ENCODE results near the gene PIK3R4.

DNA sequence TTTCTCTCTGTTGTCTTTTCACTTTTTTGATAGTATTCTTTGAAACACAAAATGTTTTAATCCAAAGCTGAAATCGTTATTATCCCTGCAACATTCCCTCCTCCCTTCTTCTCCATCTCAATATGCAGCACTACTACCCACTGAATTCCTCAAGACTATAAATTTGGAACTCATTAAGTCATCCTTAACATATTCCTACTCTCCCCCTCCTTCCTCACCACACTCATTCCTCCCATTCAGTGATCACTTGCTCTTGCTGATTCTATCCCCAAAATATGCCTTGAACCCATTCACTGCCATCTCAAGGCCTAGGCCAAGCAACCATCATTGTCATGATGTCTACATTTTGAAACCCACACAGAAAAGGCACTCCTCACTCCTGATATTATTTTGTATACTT lies 2.4 kb upstream of the PIK3R4 start:
- no peak for TF ChIP-seq POLR2AphosphoS5 (IDR thresholded peaks at IDR 0.05; ENCODE audit: low read depth, low read length)
- no peak for TF ChIP-seq POLR2A (IDR thresholded peaks at IDR 0.05; ENCODE audit: low read depth, low read length)
- no peak for TF ChIP-seq TAF1 (IDR thresholded peaks at IDR 0.05; ENCODE audit: borderline replicate concordance, low read depth, low read length)

All from GM12892 (cell line).